Colonic mucosa (tissue), 4 donors: Measurements from ENCODE around the gene SESN2. TPM values are rescaled to one million over a fixed set of nuclear protein-coding genes. Genes with fewer than 3 reads are reported as not detected.

Experiments
- DNase-seq: peaks from one replicate; pipeline ENCODE4 v3.0.0-alpha.2; 2020
- H3K27ac ChIP-seq: fragments of 200-600 bp; one replicate; pipeline ENCODE4 v1.8.0; 2021
- H3K27me3 ChIP-seq: fragments of 200-600 bp; one replicate; pipeline ENCODE4 v1.8.0; 2021
- H3K36me3 ChIP-seq: fragments of 200-600 bp; one replicate; pipeline ENCODE4 v1.8.0; 2021
- H3K4me1 ChIP-seq: fragments of 200-600 bp; one replicate; pipeline ENCODE4 v1.8.0; 2021; ENCODE audit warnings: mild to moderate bottlenecking
- H3K4me3 ChIP-seq: fragments of 200-600 bp; one replicate; pipeline ENCODE4 v1.8.0; 2021
- H3K9ac ChIP-seq, 2 donors: one replicate each; pipeline ENCODE4 v1.7.0; 2013; ENCODE audit warnings: control low read depth in 2 of 2, low read depth in 2 of 2, low read length in 2 of 2
- H3K9me3 ChIP-seq: fragments of 200-600 bp; one replicate; pipeline ENCODE4 v1.8.0; 2021
- intact Hi-C: fragments of 100-400 bp; cut with DNase I; formaldehyde crosslinking; loops from one replicate; pipeline ENCODE4 v1.14.1; 2022
- total RNA-seq, 2 donors: library from RNA; stranded (reverse); fragmentation: NEBNext Ultra II Directional in 1 of 2; extraction: Animal tissue kit (Norgen Biotek cat#: 25700) in 1 of 2; gene quantifications; one replicate each; pipeline ENCODE4 v1.2.1, GENCODE V29; 2021
- TF ChIP-seq, protein P1 (sequence below): fragments of 200-600 bp; IDR thresholded peaks from one replicate; pipeline ENCODE4 v1.8.0; 2022; ENCODE audit warnings: antibody characterized with exemption, mild to moderate bottlenecking
- donor health status: healthy.
- donor health status: DM: no; HTN: no; CAD: no.
- donor health status: DM: no; HTN: no; CAD: no.

Gene SESN2
- total RNA-seq, 2 donors from 2014 or later = 34.0 to 34.6 TPM

DNA sequence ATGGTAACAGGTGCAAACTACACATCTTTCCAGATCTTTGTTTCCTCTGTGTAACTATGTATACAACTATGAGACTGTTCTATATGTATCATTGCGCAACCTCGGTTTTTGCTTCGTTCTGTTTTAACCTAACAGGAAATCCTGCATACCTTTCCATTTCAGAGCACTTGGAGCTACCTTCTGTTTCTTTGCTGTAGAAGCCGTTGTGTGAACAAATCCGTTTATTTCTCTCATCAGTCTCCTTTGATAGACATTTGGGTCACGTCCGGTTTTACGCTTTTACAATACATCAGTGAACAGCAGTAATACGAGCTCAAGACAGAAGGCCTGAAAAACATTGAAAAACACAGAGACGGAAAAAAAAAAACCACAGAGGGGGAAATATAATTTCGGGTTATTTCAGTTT is 12.9 kb upstream of the SESN2 start:
- TF ChIP-seq, protein P1, sequence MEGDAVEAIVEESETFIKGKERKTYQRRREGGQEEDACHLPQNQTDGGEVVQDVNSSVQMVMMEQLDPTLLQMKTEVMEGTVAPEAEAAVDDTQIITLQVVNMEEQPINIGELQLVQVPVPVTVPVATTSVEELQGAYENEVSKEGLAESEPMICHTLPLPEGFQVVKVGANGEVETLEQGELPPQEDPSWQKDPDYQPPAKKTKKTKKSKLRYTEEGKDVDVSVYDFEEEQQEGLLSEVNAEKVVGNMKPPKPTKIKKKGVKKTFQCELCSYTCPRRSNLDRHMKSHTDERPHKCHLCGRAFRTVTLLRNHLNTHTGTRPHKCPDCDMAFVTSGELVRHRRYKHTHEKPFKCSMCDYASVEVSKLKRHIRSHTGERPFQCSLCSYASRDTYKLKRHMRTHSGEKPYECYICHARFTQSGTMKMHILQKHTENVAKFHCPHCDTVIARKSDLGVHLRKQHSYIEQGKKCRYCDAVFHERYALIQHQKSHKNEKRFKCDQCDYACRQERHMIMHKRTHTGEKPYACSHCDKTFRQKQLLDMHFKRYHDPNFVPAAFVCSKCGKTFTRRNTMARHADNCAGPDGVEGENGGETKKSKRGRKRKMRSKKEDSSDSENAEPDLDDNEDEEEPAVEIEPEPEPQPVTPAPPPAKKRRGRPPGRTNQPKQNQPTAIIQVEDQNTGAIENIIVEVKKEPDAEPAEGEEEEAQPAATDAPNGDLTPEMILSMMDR = no peak
- H3K9me3 ChIP-seq = no peaks in the 10 kb centered on the region
- peak overlapping the region; percentile 85 for H3K27ac ChIP-seq
- peaks cover 28% of the 10 kb centered on the region for H3K4me1 ChIP-seq
- no peaks in the 10 kb centered on the region for H3K27me3 ChIP-seq
- peak overlapping the region in 1 of 2 donors; percentile 78 for H3K9ac ChIP-seq
- DNase-seq = peak; percentile 68
- intact Hi-C loops = loop anchor here (5.0 kb wide), 1 partner anchor 116 kb away; no protein-coding TSS in a partner anchor
- H3K36me3 ChIP-seq = no peaks in the 10 kb centered on the region
- peak overlapping the region; percentile 39 for H3K4me3 ChIP-seq

DNA sequence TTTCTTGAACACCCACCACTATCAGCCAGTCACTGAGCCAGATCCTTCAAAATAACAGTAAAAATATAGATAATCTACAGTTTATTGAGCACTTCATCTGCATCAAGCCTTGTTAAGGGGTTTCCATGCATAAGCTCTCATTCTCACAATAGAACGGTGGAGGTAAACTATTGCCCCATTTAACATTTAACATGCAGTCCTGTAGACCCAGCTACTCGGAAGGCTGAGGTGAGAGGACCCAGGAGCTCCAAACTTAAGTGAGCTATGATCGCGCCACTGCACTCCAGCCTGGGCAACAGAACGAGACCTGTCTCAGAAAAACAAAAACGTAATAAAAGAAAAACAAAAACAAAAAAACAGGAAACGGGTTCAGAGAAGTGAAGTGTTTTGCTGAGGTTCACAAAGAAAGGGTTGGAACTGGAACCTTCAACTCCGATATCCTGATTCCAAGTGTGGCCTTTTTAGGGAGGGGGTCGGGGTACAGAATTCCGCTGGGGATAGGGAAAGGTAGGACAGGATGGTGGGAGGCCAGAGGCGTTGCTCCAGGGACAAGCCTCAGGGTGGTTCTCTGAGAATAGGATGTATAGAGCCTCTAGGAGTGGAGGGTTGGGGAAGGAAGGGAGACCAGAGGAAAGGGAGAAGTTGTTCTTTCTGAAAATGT is 11.6 kb upstream of the SESN2 start:
- H3K36me3 ChIP-seq = no peaks in the 10 kb centered on the region
- TF ChIP-seq, protein P1 = no peak
- H3K9me3 ChIP-seq = no peaks in the 10 kb centered on the region
- H3K4me1 ChIP-seq = peaks cover 28% of the 10 kb centered on the region
- H3K27ac ChIP-seq = peak overlapping the region; percentile 85
- H3K9ac ChIP-seq = peak overlapping the region; percentile 38 to 89
- H3K27me3 ChIP-seq = no peaks in the 10 kb centered on the region
- intact Hi-C loops = loop anchor here (5.0 kb wide), 1 partner anchor 115 kb away; no protein-coding TSS in a partner anchor
- DNase-seq = no peak
- H3K4me3 ChIP-seq = peak overlapping the region; percentile 39

DNA sequence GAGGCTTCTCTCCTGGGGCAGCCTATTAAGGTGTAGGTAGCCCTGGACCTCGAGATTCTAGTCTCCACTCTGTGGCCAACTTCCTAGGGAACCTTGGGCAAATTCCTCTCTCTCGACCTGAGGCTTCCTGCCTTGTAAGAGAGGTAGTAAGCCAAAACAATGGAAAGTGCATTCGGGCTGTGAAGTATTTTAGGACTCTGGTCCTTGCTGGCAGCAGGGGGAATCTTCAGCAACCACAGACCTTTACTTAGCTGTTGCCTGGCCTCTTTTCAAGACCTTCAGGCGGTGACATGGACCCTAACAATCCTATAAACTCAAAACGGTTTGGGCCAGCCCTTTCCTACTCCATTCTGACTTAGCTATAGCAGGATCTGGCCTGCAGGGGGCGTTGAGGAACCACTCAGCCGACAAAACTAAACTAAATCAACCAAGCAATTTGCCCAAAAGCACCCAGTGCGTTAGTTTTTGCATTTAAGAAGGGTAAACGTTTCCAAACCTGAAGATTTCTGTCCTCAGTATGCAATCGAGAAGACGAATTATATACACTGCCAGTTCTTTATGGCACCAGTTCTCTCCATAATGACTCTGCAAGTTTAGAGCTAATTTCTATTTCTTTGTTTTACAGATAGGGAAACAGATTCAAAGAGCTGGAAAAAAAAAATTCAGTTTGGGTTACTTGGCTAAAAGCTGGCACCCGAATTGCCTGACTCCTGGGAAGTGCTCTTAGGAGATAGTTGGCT is 10.9 kb upstream of the SESN2 start:
- H3K9me3 ChIP-seq = no peaks in the 10 kb centered on the region
- peaks cover 28% of the 10 kb centered on the region for H3K4me1 ChIP-seq
- intact Hi-C loops = loop anchor here (5.0 kb wide), 1 partner anchor 114 kb away; no protein-coding TSS in a partner anchor
- H3K9ac ChIP-seq = peak overlapping the region; percentile 64 to 89
- TF ChIP-seq, protein P1 = peak; percentile 94
- H3K27ac ChIP-seq = peak overlapping the region; percentile 85
- peak; percentile 93 for DNase-seq
- no peaks in the 10 kb centered on the region for H3K27me3 ChIP-seq
- H3K36me3 ChIP-seq = no peaks in the 10 kb centered on the region
- peak overlapping the region; percentile 14 for H3K4me3 ChIP-seq

DNA sequence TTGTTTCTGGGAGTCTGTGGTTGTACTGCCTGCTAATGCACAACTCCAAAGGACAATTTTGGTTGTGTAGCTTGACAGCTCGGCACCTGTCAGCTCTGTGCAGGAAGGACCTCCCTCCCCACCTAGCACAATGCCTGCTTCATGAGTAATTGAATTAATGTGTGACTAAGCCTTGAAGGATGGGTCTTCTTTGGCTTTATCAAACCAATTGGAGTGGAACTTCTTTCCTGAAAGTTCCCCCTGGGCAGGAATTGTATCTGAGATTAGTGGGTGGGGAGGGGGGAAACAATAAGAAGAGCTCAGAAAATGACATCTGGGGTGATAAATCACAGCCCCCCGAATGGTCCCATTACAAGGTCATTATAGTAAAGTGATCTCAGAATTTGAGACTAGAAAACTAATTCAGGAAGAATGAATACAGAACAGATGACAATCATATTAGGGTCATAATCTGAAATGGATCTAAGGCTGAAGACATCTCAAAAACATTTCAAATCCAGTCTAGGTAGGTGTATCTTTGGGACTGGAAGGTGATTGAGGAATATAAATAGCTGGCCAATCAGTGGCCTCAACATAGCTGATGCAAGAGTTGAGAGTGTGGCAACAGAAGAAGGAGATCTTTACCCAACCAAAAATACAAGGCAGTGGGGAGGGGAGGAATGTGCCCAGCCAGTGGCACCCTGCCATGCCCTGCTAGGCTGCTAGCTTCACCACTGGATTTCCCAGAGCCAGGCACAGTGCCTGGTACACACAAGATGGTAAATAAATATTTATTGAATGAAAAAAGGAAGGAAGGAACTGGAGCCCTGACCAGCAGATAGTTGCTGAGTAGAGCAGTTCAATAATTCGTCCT is 10.1 kb upstream of the SESN2 start:
- Histone ChIP-seq H3K4me1 (peaks cover 27% of the 10 kb centered on the region), H3K9ac (peak overlapping the region; percentile 64 to 89), H3K27me3 (no peaks in the 10 kb centered on the region), H3K27ac (peak overlapping the region; percentile 85), H3K36me3 (no peaks in the 10 kb centered on the region), H3K4me3 (peak overlapping the region; percentile 14), H3K9me3 (no peaks in the 10 kb centered on the region)
- DNase-seq = peak; percentile 55
- TF ChIP-seq, protein P1 = no peak
- intact Hi-C loops = loop anchor here (5.0 kb wide), 1 partner anchor 113 kb away; no protein-coding TSS in a partner anchor

DNA sequence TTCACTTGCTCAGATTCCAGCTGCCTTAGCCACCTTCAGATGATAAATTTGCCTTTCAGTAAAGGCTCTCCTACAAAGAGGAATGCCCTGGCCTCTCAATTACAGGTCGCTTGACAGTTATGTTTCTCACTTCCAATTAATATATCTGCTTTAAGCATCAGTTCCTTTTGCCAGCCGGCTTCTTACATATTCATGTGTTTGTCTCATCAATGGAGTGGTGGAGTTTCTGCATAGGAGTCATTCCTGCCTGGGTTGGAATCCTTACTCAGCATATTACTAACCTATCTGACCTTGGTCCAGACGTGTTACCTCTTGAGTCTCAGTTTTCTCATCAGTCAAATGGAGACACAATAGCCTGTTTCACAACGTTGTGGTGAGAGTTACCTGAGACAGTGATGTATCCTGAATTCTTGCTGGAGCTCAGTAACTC is 9.4 kb upstream of the SESN2 start:
- Histone ChIP-seq H3K4me1 (peaks cover 21% of the 10 kb centered on the region), H3K9ac (peak overlapping the region in 1 of 2 donors; percentile 34)

More for the DNA sequence above, 9.4 kb upstream of the SESN2 start:
- Histone ChIP-seq H3K9me3 (no peaks in the 10 kb centered on the region), H3K4me3 (no peak overlapping the region), H3K27me3 (no peaks in the 10 kb centered on the region), H3K36me3 (no peaks in the 10 kb centered on the region), H3K27ac (peak overlapping the region; percentile 85)
- intact Hi-C loops = loop anchor here (5.0 kb wide), 1 partner anchor 112 kb away; no protein-coding TSS in a partner anchor
- no peak for DNase-seq
- TF ChIP-seq, protein P1 = no peak
